GM15510 (cell line): ENCODE measurements around the gene PANK4.
A peak's percentile ranks its signal among the peaks of the same experiment; 100 is the strongest.

Experiments used
- POLR2A ChIP-seq: IDR thresholded peaks from 3 replicates; pipeline ENCODE4 v1.6.1; 2011; ENCODE audit warnings: borderline replicate concordance; ENCODE audit not compliant: insufficient read length; ENCODE audit errors: extremely low read depth

PANK4 gene

DNA sequence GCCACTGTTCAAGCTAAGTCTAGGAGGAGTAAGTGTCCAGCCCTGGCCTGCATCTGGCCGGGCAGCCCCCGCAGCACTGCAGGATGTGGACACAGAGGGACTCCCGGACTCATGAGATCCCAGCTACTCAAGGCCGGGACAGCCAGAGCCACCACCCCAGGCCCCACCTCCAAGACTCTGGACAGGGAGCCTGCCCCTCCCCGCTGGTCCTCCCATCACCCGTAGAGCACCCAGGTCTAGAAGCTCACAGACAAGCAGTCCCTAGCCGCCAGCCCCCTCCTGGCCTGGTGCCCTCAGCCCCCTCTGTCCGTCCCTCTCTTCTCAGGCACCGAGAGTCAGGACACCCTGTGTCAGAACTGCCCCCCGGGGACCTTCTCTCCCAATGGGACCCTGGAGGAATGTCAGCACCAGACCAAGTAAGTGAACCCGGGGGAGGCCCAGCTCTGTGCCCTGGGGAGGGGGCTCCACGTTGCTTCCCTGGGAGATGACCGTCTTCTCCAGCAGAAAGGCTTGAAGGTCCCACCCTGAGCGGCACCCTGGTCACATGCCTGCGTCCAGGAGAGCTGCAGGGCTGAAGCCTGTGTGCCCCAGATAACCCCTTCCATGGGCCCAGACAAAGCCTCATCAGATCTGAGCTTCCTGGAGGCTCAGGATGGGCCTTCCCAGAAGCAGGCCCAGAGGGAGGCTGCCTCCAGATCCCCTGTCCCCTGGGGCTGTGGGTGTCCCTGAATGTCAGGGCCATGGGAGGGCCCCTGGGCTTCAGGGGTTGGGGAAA, 34.1 kb upstream of the PANK4 start:
- no peak for TF ChIP-seq POLR2A

- no peak for TF ChIP-seq POLR2A
Observed at GRCh38 chr1:2559509-2560298, 33.3 kb upstream of the PANK4 start.

- TF ChIP-seq POLR2A = no peak
Observed at GRCh38 chr1:2558861-2559260, 32.5 kb upstream of the PANK4 start.

- no peak for TF ChIP-seq POLR2A
Observed at GRCh38 chr1:2558420-2558819, 32.0 kb upstream of the PANK4 start.

DNA sequence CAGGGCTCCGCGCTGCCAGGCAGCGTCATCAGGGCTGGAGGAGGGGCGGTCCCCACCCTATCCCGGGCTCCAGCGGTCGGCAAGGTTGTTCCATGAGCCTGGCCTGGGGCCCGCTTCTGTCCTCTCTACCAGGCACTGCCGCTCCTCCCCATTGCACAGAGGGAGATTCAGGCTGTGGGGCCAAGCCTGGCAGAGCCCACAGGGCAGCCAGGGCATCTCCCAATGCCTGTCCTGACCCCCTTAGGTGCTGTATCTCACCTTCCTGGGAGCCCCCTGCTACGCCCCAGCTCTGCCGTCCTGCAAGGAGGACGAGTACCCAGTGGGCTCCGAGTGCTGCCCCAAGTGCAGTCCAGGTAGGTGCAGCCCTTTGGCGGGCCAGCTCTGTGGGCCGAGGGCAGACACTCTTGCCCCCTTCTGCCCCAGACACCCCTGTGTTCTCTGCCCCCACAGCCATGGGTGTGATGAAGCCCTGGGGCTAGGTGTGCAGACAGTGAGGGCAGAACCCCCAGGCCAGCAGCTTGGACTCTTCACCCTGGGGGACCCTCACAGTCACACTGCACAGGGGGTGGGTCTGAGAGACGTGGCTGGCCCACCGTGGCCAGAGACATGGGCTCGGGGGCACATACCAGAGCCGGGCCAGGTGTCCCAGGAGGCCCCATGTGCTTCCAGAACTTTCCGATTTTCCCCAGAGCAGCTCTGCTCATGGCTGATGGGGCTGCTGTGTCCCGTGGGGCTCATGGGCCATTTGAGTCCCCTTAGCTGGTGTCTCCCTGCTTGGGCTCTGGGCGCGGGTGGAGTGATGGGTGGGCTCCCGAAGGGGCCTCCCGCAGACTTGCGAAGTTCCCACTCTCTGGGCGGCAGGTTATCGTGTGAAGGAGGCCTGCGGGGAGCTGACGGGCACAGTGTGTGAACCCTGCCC, 31.3 kb upstream of the PANK4 start:
- no peak for TF ChIP-seq POLR2A

GRCh38 chr1:2556678-2557481, 30.5 kb upstream of the PANK4 start:
- peak; percentile 48 for TF ChIP-seq POLR2A

DNA sequence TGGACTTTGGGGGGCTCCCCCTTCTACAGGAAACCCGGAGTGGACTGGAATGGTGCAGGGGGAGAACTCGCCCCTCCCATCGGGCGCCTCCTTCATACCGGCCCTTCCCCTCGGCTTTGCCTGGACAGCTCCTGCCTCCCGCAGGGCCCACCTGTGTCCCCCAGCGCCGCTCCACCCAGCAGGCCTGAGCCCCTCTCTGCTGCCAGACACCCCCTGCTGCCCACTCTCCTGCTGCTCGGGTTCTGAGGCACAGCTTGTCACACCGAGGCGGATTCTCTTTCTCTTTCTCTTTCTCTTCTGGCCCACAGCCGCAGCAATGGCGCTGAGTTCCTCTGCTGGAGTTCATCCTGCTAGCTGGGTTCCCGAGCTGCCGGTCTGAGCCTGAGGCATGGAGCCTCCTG, 29.9 kb upstream of the PANK4 start, which contains the start of gene TNFRSF14:
Gene TNFRSF14 (plus strand): TSS at position 95 of the 401 bp plus-strand sequence. CDS start 294 bp downstream, at position 389.
- peak; percentile 54 for TF ChIP-seq POLR2A

DNA sequence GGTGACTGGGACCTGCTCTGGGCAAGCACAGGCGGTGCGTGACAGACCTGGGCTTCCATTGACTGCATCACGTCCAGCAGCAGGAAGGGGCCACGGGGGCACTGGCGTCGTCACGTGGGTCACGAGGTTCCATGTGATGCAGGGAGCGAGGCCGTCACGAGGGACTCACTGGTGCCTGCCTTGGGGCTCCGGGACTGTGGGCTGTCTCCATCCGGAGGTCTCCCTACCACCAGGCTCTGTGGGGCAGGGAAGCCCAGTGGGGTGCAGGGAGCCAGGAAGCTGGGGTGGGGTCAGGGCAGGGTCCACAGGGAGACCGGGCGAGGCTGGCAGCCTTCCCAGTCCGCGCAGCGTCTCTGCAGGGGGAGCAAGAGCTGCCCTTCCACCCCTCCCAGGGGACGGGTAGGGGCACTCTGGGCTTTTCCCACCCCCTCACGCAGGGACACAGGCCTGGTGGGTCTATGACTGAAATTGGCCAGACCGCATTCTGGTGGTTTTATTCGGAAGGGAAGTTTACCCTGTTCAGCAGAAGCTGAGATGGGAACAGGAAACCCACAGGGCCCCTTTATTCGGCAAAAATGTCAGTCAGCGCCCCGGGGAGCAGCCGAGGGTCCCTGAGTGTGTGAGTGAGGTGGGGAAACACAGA, 29.4 kb upstream of the PANK4 start:
- peak; percentile 54 for TF ChIP-seq POLR2A

GRCh38 chr1:2554621-2555387, 28.4 kb upstream of the PANK4 start:
- TF ChIP-seq POLR2A = no peak

GRCh38 chr1:2553871-2554620, 27.6 kb upstream of the PANK4 start:
- no peak for TF ChIP-seq POLR2A

- no peak for TF ChIP-seq POLR2A
Observed at GRCh38 chr1:2552189-2552588, 25.8 kb upstream of the PANK4 start.

DNA sequence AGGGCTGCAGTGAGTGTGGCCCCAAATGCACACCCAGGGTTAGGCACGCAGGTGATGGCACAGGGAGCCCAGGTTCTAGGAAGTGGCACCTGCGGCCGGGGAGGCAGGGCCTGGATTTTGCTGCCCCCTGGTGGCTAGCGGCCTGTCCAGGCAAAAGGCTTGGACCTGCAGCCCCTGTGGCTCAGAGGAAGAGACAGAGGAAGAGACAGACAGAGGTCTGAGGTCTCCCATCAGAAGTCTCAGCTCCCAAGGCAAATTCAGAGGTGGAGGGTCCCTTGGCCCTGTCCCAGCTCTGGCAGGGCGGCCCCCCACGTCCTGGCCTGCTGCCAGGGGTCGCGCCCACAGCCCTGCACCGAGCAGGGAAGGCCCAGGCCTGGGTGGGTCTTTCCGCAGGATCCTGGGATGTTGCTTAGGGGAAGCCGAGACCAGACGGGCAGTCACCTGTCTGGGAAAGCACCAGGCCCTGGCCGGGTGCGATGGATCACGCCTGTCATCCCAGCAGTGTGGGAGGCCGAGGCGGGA, 21.7 kb upstream of the PANK4 start:
- TF ChIP-seq POLR2A = peak; percentile 24
